H9 (cell line): ENCODE measurements around the gene GK2. TPM values are rescaled to one million over a fixed set of nuclear protein-coding genes. Genes with fewer than 3 reads are reported as not detected.

Experiments used
- DNase-seq: peaks from one replicate; pipeline ENCODE4 v3.0.0-alpha.2; 2017
- H2AFZ ChIP-seq: one replicate; pipeline ENCODE4 v1.6.1; 2013; ENCODE audit warnings: mild to moderate bottlenecking, low read length, control low read depth, moderate library complexity
- H2AK5ac ChIP-seq: 2 replicates; pipeline ENCODE4 v1.6.1; 2013; ENCODE audit warnings: low read length, control low read depth, mixed read lengths; ENCODE audit not compliant: insufficient read length
- H2BK120ac ChIP-seq: one replicate; pipeline ENCODE4 v1.6.1; 2013; ENCODE audit warnings: low read depth, mild to moderate bottlenecking, low read length, control low read depth, inconsistent platforms; ENCODE audit not compliant: poor library complexity, severe bottlenecking
- H2BK12ac ChIP-seq: 2 replicates; pipeline ENCODE4 v1.6.1; 2013; ENCODE audit warnings: low read length, control low read depth, mixed read lengths, low read depth; ENCODE audit not compliant: insufficient read length
- H2BK15ac ChIP-seq: 2 replicates; pipeline ENCODE4 v1.6.1; 2013; ENCODE audit warnings: low read depth, low read length, control low read depth
- H2BK20ac ChIP-seq: one replicate; pipeline ENCODE4 v1.6.1; 2013; ENCODE audit warnings: low read depth, mild to moderate bottlenecking, low read length, control low read depth, inconsistent platforms; ENCODE audit not compliant: poor library complexity, severe bottlenecking
- H2BK5ac ChIP-seq: 2 replicates; pipeline ENCODE4 v1.6.1; 2013; ENCODE audit warnings: low read length, control low read depth, mixed read lengths; ENCODE audit not compliant: insufficient read length
- H3K14ac ChIP-seq: 2 replicates; pipeline ENCODE4 v1.6.1; 2013; ENCODE audit warnings: low read length, control low read depth; ENCODE audit not compliant: insufficient read depth
- H3K18ac ChIP-seq: 2 replicates; pipeline ENCODE4 v1.6.1; 2013; ENCODE audit warnings: low read depth, mild to moderate bottlenecking, mixed read lengths, low read length, control low read depth; ENCODE audit not compliant: insufficient read length
- H3K23ac ChIP-seq: 2 replicates; pipeline ENCODE4 v1.6.1; 2013; ENCODE audit warnings: low read length, control low read depth, mixed read lengths, low read depth; ENCODE audit not compliant: insufficient read length
- H3K23me2 ChIP-seq: 2 replicates; pipeline ENCODE4 v1.6.1; 2013; ENCODE audit warnings: low read depth, mild to moderate bottlenecking, mixed read lengths, low read length, control low read depth; ENCODE audit not compliant: insufficient read length, poor library complexity, severe bottlenecking
- H3K27ac ChIP-seq: 2 replicates; pipeline ENCODE4 v1.5.1; 2013; ENCODE audit warnings: low read length, control low read depth, mixed read lengths, low read depth; ENCODE audit not compliant: insufficient read length
- H3K27me3 ChIP-seq: 2 replicates; pipeline ENCODE4 v1.6.1; 2013; ENCODE audit warnings: low read length, control low read depth, inconsistent platforms; ENCODE audit not compliant: insufficient read depth
- H3K4ac ChIP-seq: 2 replicates; pipeline ENCODE4 v1.6.1; 2013; ENCODE audit warnings: low read depth, mild to moderate bottlenecking, control low read depth, inconsistent platforms, low read length, moderate library complexity
- H3K4me1 ChIP-seq: 2 replicates; pipeline ENCODE4 v1.6.1; 2013; ENCODE audit warnings: low read length, control low read depth, inconsistent platforms; ENCODE audit not compliant: insufficient read depth
- H3K4me2 ChIP-seq: 2 replicates; pipeline ENCODE4 v1.6.1; 2013; ENCODE audit warnings: low read length, control low read depth, mixed read lengths; ENCODE audit not compliant: insufficient read length, insufficient read depth
- H3K56ac ChIP-seq: 2 replicates; pipeline ENCODE4 v1.6.1; 2013; ENCODE audit warnings: low read depth, mild to moderate bottlenecking, mixed read lengths, low read length, control low read depth; ENCODE audit not compliant: insufficient read length
- H3K79me1 ChIP-seq: 2 replicates; pipeline ENCODE4 v1.6.1; 2013; ENCODE audit warnings: low read depth, mild to moderate bottlenecking, moderate library complexity, low read length, control low read depth, inconsistent platforms; ENCODE audit not compliant: insufficient read depth, poor library complexity, severe bottlenecking
- H3K79me2 ChIP-seq: 2 replicates; pipeline ENCODE4 v1.6.1; 2013; ENCODE audit warnings: low read length, control low read depth, inconsistent platforms; ENCODE audit not compliant: insufficient read depth
- H3K9ac ChIP-seq: 2 replicates; pipeline ENCODE4 v1.6.1; 2013; ENCODE audit warnings: low read length, control low read depth, mixed read lengths; ENCODE audit not compliant: insufficient read length; ENCODE audit errors: extremely low read depth
- H3K9me3 ChIP-seq: one replicate; pipeline ENCODE4 v1.6.1; 2013; ENCODE audit warnings: low read depth, low read length, inconsistent platforms; ENCODE audit not compliant: control insufficient read depth
- H3T11ph ChIP-seq: one replicate; pipeline ENCODE4 v1.6.1; 2013; ENCODE audit warnings: mild to moderate bottlenecking, low read length, control low read depth, inconsistent platforms
- H4K20me1 ChIP-seq: one replicate; pipeline ENCODE4 v1.6.1; 2013; ENCODE audit not compliant: control insufficient read depth, insufficient read length, insufficient read depth
- H4K5ac ChIP-seq: 2 replicates; pipeline ENCODE4 v1.6.1; 2013; ENCODE audit warnings: low read depth, mild to moderate bottlenecking, mixed read lengths, low read length, control low read depth; ENCODE audit not compliant: insufficient read length
- H4K8ac ChIP-seq: replicated peaks from 2 replicates; pipeline ENCODE4 v1.6.1; 2013; ENCODE audit warnings: low read length, control low read depth, mixed read lengths, low read depth; ENCODE audit not compliant: insufficient read length
- H4K91ac ChIP-seq: 2 replicates; pipeline ENCODE4 v1.6.1; 2013; ENCODE audit warnings: low read depth, mild to moderate bottlenecking, moderate library complexity, mixed read lengths, low read length, control low read depth; ENCODE audit not compliant: insufficient read length
- H3K27ac Mint-ChIP-seq, 3 experiments: 2 replicates in 2 of 3; 3 replicates in 1 of 3; pipeline ENCODE4 v1.8.0; 2020 to 2021; ENCODE audit warnings: mixed read lengths in 3 of 3, mild to moderate bottlenecking in 1 of 3, moderate library complexity in 1 of 3
- H3K27me3 Mint-ChIP-seq: 2 replicates; pipeline ENCODE4 v1.8.0; 2021; ENCODE audit warnings: low read depth, mild to moderate bottlenecking, moderate library complexity, mixed read lengths
- H3K36me3 Mint-ChIP-seq, 3 experiments: 2 replicates in 2 of 3; 3 replicates in 1 of 3; pipeline ENCODE4 v1.8.0; 2020 to 2021; ENCODE audit warnings: low read depth in 3 of 3, mixed read lengths in 3 of 3; ENCODE audit not compliant: insufficient read depth in 1 of 3
- H3K4me1 Mint-ChIP-seq, 2 experiments: 2 replicates each; pipeline ENCODE4 v1.8.0; 2020; ENCODE audit warnings: mixed read lengths in 2 of 2
- H3K4me3 Mint-ChIP-seq, 2 experiments: 2 replicates in 1 of 2; 3 replicates in 1 of 2; pipeline ENCODE4 v1.8.0; 2020 to 2021; ENCODE audit warnings: mild to moderate bottlenecking in 2 of 2, mixed read lengths in 2 of 2, moderate library complexity in 1 of 2
- H3K9me3 Mint-ChIP-seq, 2 experiments: 2 replicates in 1 of 2; 3 replicates in 1 of 2; pipeline ENCODE4 v1.8.0; 2020; ENCODE audit warnings: mild to moderate bottlenecking in 2 of 2, mixed read lengths in 2 of 2, moderate library complexity in 1 of 2
- CTCF ChIP-seq: fragments of 200-600 bp; sonication (generic); conservative IDR thresholded peaks from 3 replicates; pipeline ENCODE4 v1.8.0; 2021; ENCODE audit warnings: antibody characterized with exemption, mild to moderate bottlenecking
- WGBS: extraction: QIAGEN DNeasy Blood & Tissue Kit; methylation state at CpG from one replicate; pipeline ENCODE4 v1.1.7; 2013; ENCODE audit warnings: missing lambda C conversion rate, low lambda C conversion rate, mixed read lengths; ENCODE audit not compliant: insufficient read length; ENCODE audit errors: extremely low coverage; 5-methylcytosine and 5-hydroxymethylcytosine counted together
- total RNA-seq: library from RNA; stranded (reverse); gene quantifications from 2 replicates; pipeline ENCODE4 v1.2.1, GENCODE V29; 2021

The GK2 gene
- total RNA-seq, 1 experiment from 2014 or later, result not detected

- no peaks in the 10 kb centered on the region for H3K79me2 ChIP-seq
- no peaks in the 10 kb centered on the region for H3K4me1 ChIP-seq
- no peak overlapping the region for H2BK120ac ChIP-seq
- H4K91ac ChIP-seq, result no peak overlapping the region
- Mint-ChIP-seq H3K9me3 (peaks cover 0 to 4% of the 10 kb centered on the region in 2 experiments; a peak in 1 of 5 replicates), H3K27me3 (no peaks in the 10 kb centered on the region), H3K36me3 (no peaks in the 10 kb centered on the region), H3K27ac (no peak overlapping the region), H3K4me3 (no peak overlapping the region), H3K4me1 (peaks cover 5 to 8% of the 10 kb centered on the region in 2 experiments; a peak in 2 of 4 replicates)
- no peak overlapping the region for H3K4ac ChIP-seq
- no peak overlapping the region for H2BK5ac ChIP-seq
- H2BK15ac ChIP-seq, result no peak overlapping the region
- no peak overlapping the region for H2BK20ac ChIP-seq
- H3K18ac ChIP-seq, result no peak overlapping the region
- no peak overlapping the region for H3T11ph ChIP-seq
- H2AK5ac ChIP-seq, result no peak overlapping the region
- no peak overlapping the region for H3K27ac ChIP-seq
- H3K56ac ChIP-seq, result no peak overlapping the region
- no peaks in the 10 kb centered on the region for H4K20me1 ChIP-seq
- WGBS, result no CpG with 5 or more reads among the region's 3 CpGs
- no peak for DNase-seq
- no peaks in the 10 kb centered on the region for H3K79me1 ChIP-seq
- H3K23ac ChIP-seq, result no peak overlapping the region
- no peaks in the 10 kb centered on the region for H3K27me3 ChIP-seq
- H3K9ac ChIP-seq, result no peak overlapping the region
- no peak overlapping the region for H2BK12ac ChIP-seq
- no peak for TF ChIP-seq CTCF
- H2AFZ ChIP-seq, result no peak overlapping the region
- no peak overlapping the region for H4K5ac ChIP-seq
- no peaks in the 10 kb centered on the region for H3K23me2 ChIP-seq
- H4K8ac ChIP-seq, result no peak overlapping the region
- H3K14ac ChIP-seq, result no peak overlapping the region
- H3K9me3 ChIP-seq, result no peaks in the 10 kb centered on the region
- no peak overlapping the region for H3K4me2 ChIP-seq
Measured at GRCh38 chr4:79442422-79442821, 34.4 kb upstream of the GK2 start.
